ENCODE results near the gene ADH4. TPM values are rescaled to one million over a fixed set of nuclear protein-coding genes. Genes with fewer than 3 reads are reported as not detected.
A peak's percentile ranks its signal among the peaks of the same experiment; 100 is the strongest.
"Not testable (repeated sequence)": the region's sequence is repeated elsewhere in the genome, so short reads cannot be mapped to it uniquely, and the experiment has no call there.

Gene ADH4
- polyA plus RNA-seq, 2 donors = 0.10 to 1.5 TPM

DNA sequence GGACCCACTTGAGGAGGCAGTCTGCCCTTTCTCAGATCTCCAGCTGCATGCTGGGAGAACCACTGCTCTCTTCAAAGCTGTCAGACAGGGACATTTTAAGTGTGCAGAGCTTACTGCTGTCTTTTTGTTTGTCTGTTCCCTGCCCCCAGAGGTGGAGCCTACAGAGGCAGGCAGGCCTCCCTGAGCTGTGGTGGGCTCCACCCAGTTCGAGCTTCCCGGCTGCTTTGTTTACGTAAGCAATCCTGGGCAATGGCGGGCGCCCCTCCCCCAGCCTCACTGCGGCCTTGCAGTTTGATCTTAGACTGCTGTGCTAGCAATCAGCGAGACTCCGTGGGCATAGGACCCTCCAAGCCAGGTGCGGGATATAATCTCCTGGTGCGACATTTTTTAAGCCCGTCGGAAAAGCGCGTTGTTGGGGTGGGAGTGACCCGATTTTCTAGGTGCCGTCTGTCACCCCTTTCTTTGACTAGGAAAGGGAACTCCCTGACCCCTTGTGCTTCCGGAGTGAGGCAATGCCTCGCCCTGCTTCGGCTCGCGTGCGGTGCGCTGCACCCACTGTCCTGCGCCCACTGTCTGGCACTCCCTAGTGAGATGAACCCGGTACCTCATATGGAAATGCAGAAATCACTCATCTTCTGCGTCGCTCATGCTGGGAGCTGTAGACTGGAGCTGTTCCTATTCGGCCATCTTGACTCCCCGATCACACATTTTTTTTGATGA lies 26.8 kb downstream of the ADH4 start:
- H3K36me3 ChIP-seq (ENCODE audit: control insufficient read depth in 2 of 2, insufficient read depth in 2 of 2, low read length in 1 of 2); H3K27ac ChIP-seq (ENCODE audit: low read depth in 2 of 2, low read length in 1 of 2); H3K27me3 ChIP-seq (ENCODE audit: control insufficient read depth in 1 of 2, insufficient read depth in 2 of 2, low read length in 2 of 2); H3K4me3 ChIP-seq (ENCODE audit: low read depth in 1 of 2, low read length in 2 of 2); H3K4me1 ChIP-seq (ENCODE audit: control insufficient read depth in 2 of 2, insufficient read depth in 2 of 2, low read length in 1 of 2); H3K9me3 ChIP-seq (ENCODE audit: control insufficient read depth in 2 of 2, insufficient read depth in 1 of 2, low read depth in 1 of 2, low read length in 1 of 2): not testable (repeated sequence)
- 89 to 94% methylated on average over 28 to 29 of the region's 29 CpGs for WGBS, 2 donors

DNA sequence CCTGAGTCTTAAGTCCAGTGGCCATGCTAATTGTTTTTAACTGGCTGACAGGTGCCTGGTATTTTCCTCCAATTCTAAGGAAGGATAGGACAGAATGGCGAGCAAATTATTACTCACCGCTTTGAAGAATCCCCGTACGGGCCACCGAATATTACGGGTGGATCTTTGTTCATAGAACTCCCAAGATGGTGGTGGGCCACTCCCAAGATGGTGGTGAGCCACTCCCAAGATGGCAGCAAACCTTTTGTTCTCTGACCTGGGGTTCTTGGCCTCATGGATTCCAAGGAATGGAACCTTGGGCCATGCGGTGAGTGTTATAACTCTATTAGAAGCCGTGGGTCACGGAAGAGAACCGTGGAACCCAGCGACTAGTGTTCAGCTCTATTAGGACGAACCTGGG lies 34.8 kb downstream of the ADH4 start:
- not testable (repeated sequence) for H3K9me3 ChIP-seq (ENCODE audit: control insufficient read depth in 2 of 2, insufficient read depth in 1 of 2, low read depth in 1 of 2, low read length in 1 of 2); H3K36me3 ChIP-seq (ENCODE audit: control insufficient read depth in 2 of 2, insufficient read depth in 2 of 2, low read length in 1 of 2); H3K4me1 ChIP-seq (ENCODE audit: control insufficient read depth in 2 of 2, insufficient read depth in 2 of 2, low read length in 1 of 2); H3K27ac ChIP-seq (ENCODE audit: low read depth in 2 of 2, low read length in 1 of 2); H3K4me3 ChIP-seq (ENCODE audit: low read depth in 1 of 2, low read length in 2 of 2); H3K27me3 ChIP-seq (ENCODE audit: control insufficient read depth in 1 of 2, insufficient read depth in 2 of 2, low read length in 2 of 2)
- WGBS, 2 donors = 90 to 98% methylated on average over 12 of the region's 12 CpGs

DNA sequence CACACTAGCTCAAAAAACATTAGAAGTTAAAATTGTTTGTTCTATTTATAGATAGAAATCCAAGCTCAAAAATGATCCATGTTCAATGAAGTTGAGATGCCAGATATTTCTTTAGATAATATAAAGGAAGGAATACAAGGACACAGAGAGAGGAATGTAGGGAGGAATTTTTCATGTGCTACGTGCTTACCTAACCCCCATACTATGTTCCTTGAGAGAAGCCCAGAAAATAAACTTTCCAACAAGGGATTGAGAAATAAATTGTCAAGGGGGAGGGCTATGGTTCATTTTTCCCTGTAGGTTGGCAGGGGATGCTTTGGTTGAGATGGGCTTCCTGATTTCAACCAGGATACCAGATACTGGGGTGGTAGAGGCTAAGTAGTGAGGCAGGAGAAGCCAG lies 39.9 kb downstream of the ADH4 start:
- Histone ChIP-seq H3K4me3 (ENCODE audit: low read depth in 1 of 2, low read length in 2 of 2) (no peak overlapping the region), H3K36me3 (ENCODE audit: control insufficient read depth in 2 of 2, insufficient read depth in 2 of 2, low read length in 1 of 2) (no peaks in the 10 kb centered on the region), H3K9me3 (ENCODE audit: control insufficient read depth in 2 of 2, insufficient read depth in 1 of 2, low read depth in 1 of 2, low read length in 1 of 2) (no peaks in the 10 kb centered on the region), H3K27ac (ENCODE audit: low read depth in 2 of 2, low read length in 1 of 2) (no peak overlapping the region), H3K4me1 (ENCODE audit: control insufficient read depth in 2 of 2, insufficient read depth in 2 of 2, low read length in 1 of 2) (no peaks in the 10 kb centered on the region), H3K27me3 (ENCODE audit: control insufficient read depth in 1 of 2, insufficient read depth in 2 of 2, low read length in 2 of 2) (no peaks in the 10 kb centered on the region)
- WGBS, 2 donors = 82 to 86% methylated on average over 1 of the region's 1 CpG

DNA sequence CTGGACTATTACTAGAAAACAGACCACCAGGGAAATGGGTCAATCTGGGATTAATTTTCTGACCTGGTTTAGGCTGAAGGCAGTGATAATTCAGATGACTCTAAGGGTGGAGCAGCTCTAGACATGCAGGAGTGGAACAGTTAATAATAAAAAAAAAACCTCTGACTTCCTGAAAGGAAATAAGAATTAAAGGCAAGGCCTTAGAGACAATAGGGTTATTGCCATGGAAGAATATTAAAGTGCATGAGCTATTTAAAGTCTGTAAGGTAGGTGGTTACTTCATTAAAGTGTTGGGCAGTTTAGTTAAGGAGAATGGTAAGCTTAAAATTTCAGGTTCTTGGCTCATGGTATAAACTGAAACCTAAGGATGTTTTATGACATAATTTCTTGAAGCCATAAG lies 40.9 kb downstream of the ADH4 start:
- H3K9me3 ChIP-seq (ENCODE audit: control insufficient read depth in 2 of 2, insufficient read depth in 1 of 2, low read depth in 1 of 2, low read length in 1 of 2) = no peaks in the 10 kb centered on the region
- no peak overlapping the region for H3K4me3 ChIP-seq (ENCODE audit: low read depth in 1 of 2, low read length in 2 of 2)
- no peak overlapping the region for H3K27ac ChIP-seq (ENCODE audit: low read depth in 2 of 2, low read length in 1 of 2)

DNA sequence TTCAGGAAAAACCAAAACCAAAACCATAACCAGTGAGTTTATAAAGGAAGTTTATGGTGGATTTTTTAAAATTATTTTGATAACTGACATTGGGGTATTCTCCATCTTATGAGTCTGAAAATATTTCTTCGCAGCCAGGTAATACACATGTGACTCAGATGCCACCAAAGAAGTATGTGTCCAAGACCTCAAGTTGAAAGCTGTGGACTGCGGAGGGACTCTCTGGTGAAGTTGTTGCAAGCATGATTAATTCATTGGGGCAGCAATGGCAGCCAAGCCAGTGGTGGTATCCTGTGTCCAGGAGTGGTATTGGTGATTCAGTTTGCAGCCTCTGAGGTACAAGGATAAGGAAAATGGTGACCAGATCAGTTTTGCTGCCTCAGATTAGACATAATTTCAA lies 41.5 kb downstream of the ADH4 start:
- Histone ChIP-seq H3K27ac (ENCODE audit: low read depth in 2 of 2, low read length in 1 of 2) (no peak overlapping the region), H3K4me1 (ENCODE audit: control insufficient read depth in 2 of 2, insufficient read depth in 2 of 2, low read length in 1 of 2) (no peaks in the 10 kb centered on the region)

More for the DNA sequence above, 40.9 kb downstream of the ADH4 start:
- H3K4me1 ChIP-seq (ENCODE audit: control insufficient read depth in 2 of 2, insufficient read depth in 2 of 2, low read length in 1 of 2) = no peaks in the 10 kb centered on the region
- no peaks in the 10 kb centered on the region for H3K36me3 ChIP-seq (ENCODE audit: control insufficient read depth in 2 of 2, insufficient read depth in 2 of 2, low read length in 1 of 2)
- H3K27me3 ChIP-seq (ENCODE audit: control insufficient read depth in 1 of 2, insufficient read depth in 2 of 2, low read length in 2 of 2) = no peaks in the 10 kb centered on the region

DNA sequence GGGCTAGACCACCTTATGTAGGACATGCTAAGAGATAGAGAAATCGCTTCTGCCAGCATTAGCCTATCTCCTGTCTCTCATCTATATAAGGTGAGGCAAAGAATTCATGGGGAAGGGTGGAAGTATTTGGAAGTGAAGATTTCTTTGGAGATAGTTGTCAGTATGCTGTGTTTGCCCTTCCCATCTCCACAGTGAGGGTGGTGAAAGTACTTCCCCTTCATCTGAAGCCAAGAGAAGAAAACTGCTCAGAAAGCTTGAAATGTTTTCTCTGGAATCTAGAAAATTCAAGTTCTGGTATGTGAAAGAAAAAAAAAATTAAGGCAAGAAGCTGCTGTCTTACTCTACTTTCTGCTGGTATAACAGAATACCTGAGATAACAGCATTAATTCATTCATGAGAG lies 43.2 kb downstream of the ADH4 start:
- WGBS, 2 donors = 94 to 95% methylated on average over 1 of the region's 1 CpG

More for the DNA sequence above, 41.5 kb downstream of the ADH4 start:
- H3K27me3 ChIP-seq (ENCODE audit: control insufficient read depth in 1 of 2, insufficient read depth in 2 of 2, low read length in 2 of 2) = no peaks in the 10 kb centered on the region
- WGBS, 2 donors = 97% methylated on average over 2 of the region's 2 CpGs
- H3K9me3 ChIP-seq (ENCODE audit: control insufficient read depth in 2 of 2, insufficient read depth in 1 of 2, low read depth in 1 of 2, low read length in 1 of 2) = no peaks in the 10 kb centered on the region
- H3K36me3 ChIP-seq (ENCODE audit: control insufficient read depth in 2 of 2, insufficient read depth in 2 of 2, low read length in 1 of 2) = no peaks in the 10 kb centered on the region
- H3K4me3 ChIP-seq (ENCODE audit: low read depth in 1 of 2, low read length in 2 of 2) = no peak overlapping the region

DNA sequence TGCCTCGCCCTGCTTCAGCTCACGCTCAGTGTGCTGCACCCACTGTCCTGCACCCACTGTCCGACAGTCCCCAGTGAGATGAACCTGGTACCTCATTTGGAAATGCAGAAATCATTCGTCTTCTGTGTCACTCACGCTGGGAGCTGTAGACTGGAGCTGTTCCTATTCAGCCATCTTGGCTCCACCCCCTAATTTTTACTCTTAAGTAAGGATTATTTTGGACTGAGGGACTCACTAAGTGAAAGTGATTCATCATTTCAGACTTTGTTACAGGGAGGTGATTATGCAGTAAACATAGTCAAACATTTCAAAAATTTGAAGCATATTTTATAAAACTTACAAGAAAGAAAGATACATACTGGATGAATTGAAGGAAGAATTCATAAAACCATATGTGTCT lies 44.3 kb downstream of the ADH4 start:
- not testable (repeated sequence) for H3K27me3 ChIP-seq (ENCODE audit: control insufficient read depth in 1 of 2, insufficient read depth in 2 of 2, low read length in 2 of 2); H3K4me1 ChIP-seq (ENCODE audit: control insufficient read depth in 2 of 2, insufficient read depth in 2 of 2, low read length in 1 of 2); H3K36me3 ChIP-seq (ENCODE audit: control insufficient read depth in 2 of 2, insufficient read depth in 2 of 2, low read length in 1 of 2); H3K9me3 ChIP-seq (ENCODE audit: control insufficient read depth in 2 of 2, insufficient read depth in 1 of 2, low read depth in 1 of 2, low read length in 1 of 2); H3K27ac ChIP-seq (ENCODE audit: low read depth in 2 of 2, low read length in 1 of 2); H3K4me3 ChIP-seq (ENCODE audit: low read depth in 1 of 2, low read length in 2 of 2)
- 83 to 92% methylated on average over 5 of the region's 5 CpGs for WGBS, 2 donors

More for the DNA sequence above, 43.2 kb downstream of the ADH4 start:
- Histone ChIP-seq H3K27ac (ENCODE audit: low read depth in 2 of 2, low read length in 1 of 2) (no peak overlapping the region), H3K4me3 (ENCODE audit: low read depth in 1 of 2, low read length in 2 of 2) (no peak overlapping the region), H3K9me3 (ENCODE audit: control insufficient read depth in 2 of 2, insufficient read depth in 1 of 2, low read depth in 1 of 2, low read length in 1 of 2) (no peaks in the 10 kb centered on the region), H3K27me3 (ENCODE audit: control insufficient read depth in 1 of 2, insufficient read depth in 2 of 2, low read length in 2 of 2) (no peaks in the 10 kb centered on the region), H3K36me3 (ENCODE audit: control insufficient read depth in 2 of 2, insufficient read depth in 2 of 2, low read length in 1 of 2) (no peaks in the 10 kb centered on the region), H3K4me1 (ENCODE audit: control insufficient read depth in 2 of 2, insufficient read depth in 2 of 2, low read length in 1 of 2) (no peaks in the 10 kb centered on the region)

DNA sequence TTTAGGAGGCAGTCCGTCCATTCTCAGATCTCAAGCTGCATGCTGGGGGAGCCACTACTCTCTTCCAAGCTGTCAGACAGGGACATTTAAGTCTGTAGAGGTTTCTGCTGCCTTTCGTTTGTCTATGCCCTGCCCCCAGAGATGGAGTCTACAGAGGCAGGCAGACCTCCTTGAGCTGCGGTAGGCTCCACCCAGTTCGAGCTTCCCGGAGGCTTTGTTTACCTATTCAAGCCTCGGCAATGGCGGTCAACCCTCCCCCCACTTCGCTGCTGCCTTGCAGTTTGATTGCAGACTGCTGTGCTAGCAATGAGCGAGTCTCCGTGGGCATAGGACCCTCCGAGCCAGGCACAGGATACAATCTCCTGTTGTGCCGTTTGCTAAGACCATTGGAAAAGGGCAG lies 44.8 kb downstream of the ADH4 start:
- Histone ChIP-seq H3K4me3 (ENCODE audit: low read depth in 1 of 2, low read length in 2 of 2) (no peak overlapping the region), H3K27ac (ENCODE audit: low read depth in 2 of 2, low read length in 1 of 2) (no peak overlapping the region), H3K4me1 (ENCODE audit: control insufficient read depth in 2 of 2, insufficient read depth in 2 of 2, low read length in 1 of 2) (no peaks in the 10 kb centered on the region), H3K27me3 (ENCODE audit: control insufficient read depth in 1 of 2, insufficient read depth in 2 of 2, low read length in 2 of 2) (no peaks in the 10 kb centered on the region), H3K36me3 (ENCODE audit: control insufficient read depth in 2 of 2, insufficient read depth in 2 of 2, low read length in 1 of 2) (no peaks in the 10 kb centered on the region), H3K9me3 (ENCODE audit: control insufficient read depth in 2 of 2, insufficient read depth in 1 of 2, low read depth in 1 of 2, low read length in 1 of 2) (no peaks in the 10 kb centered on the region)
- 91 to 95% methylated on average over 11 to 12 of the region's 12 CpGs for WGBS, 2 donors

DNA sequence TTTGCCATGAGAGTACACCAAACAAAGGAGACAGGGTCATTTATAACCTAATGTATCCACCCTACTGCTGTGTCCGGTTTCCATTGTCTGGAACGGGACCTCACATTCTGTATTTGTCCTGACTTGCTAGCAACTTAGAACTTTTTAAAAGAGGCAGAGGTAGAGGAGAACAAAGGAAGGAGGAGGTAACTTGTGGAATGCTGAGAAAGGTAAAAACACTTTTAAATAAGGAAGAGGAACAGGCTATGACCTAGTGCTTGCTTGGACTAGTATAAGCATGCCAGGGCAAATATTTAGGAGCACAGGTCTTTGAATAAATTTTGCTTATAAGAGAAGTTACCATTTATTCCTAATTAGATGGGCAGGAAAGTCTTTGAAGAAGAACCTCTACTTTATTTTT lies 52.3 kb downstream of the ADH4 start:
- not testable (repeated sequence) for H3K9me3 ChIP-seq (ENCODE audit: control insufficient read depth in 2 of 2, insufficient read depth in 1 of 2, low read depth in 1 of 2, low read length in 1 of 2); H3K27me3 ChIP-seq (ENCODE audit: control insufficient read depth in 1 of 2, insufficient read depth in 2 of 2, low read length in 2 of 2); H3K4me1 ChIP-seq (ENCODE audit: control insufficient read depth in 2 of 2, insufficient read depth in 2 of 2, low read length in 1 of 2); H3K36me3 ChIP-seq (ENCODE audit: control insufficient read depth in 2 of 2, insufficient read depth in 2 of 2, low read length in 1 of 2)
- H3K4me3 ChIP-seq (ENCODE audit: low read depth in 1 of 2, low read length in 2 of 2) = peak overlapping the region in 1 of 2 donors; percentile 94
- 41 to 50% methylated on average over 2 of the region's 2 CpGs for WGBS, 2 donors
- peak overlapping the region in 1 of 2 donors; percentile 53 for H3K27ac ChIP-seq (ENCODE audit: low read depth in 2 of 2, low read length in 1 of 2)

DNA sequence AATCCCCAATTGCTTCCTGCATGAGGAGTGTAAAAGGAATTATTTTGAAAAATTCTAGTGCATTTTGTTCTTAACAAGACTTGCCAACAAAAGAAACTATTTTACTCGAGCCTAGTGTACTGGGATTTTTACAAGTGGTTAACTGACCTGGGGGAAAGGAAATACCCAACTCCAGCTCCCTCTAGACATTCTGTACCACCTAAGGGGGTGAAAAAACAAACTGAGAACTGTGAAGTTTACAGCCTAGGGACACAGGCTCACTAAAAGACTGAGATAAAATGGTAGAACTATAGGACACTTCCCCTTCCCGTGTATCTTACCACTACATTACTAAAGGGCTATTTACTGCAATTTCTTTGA lies 52.9 kb downstream of the ADH4 start:
- H3K4me1 ChIP-seq (ENCODE audit: control insufficient read depth in 2 of 2, insufficient read depth in 2 of 2, low read length in 1 of 2) = no peaks in the 10 kb centered on the region
- no peaks in the 10 kb centered on the region for H3K27me3 ChIP-seq (ENCODE audit: control insufficient read depth in 1 of 2, insufficient read depth in 2 of 2, low read length in 2 of 2)
- 26 to 39% methylated on average over 2 of the region's 2 CpGs for WGBS, 2 donors
- peak overlapping the region in 1 of 2 donors; percentile 53 for H3K27ac ChIP-seq (ENCODE audit: low read depth in 2 of 2, low read length in 1 of 2)
- H3K36me3 ChIP-seq (ENCODE audit: control insufficient read depth in 2 of 2, insufficient read depth in 2 of 2, low read length in 1 of 2) = no peaks in the 10 kb centered on the region
- no peaks in the 10 kb centered on the region for H3K9me3 ChIP-seq (ENCODE audit: control insufficient read depth in 2 of 2, insufficient read depth in 1 of 2, low read depth in 1 of 2, low read length in 1 of 2)
- peak overlapping the region in 1 of 2 donors; percentile 94 for H3K4me3 ChIP-seq (ENCODE audit: low read depth in 1 of 2, low read length in 2 of 2)

All from esophagus (tissue), 2 donors.